ENCODE results near the gene PPME1. TPM values are rescaled to one million over a fixed set of nuclear protein-coding genes. Genes with fewer than 3 reads are reported as not detected.

PPME1 gene
- total and polyA plus RNA-seq, 2 of the 4 experiments (the other 2 are of a cell fraction): 42.3 to 89.5 TPM

GRCh38 chr11:74299015-74299414 is 127.9 kb downstream of the PPME1 start:
- Histone ChIP-seq H3K27ac (ENCODE audit: insufficient read depth, low read length) (no peak overlapping the region), H2AK5ac (ENCODE audit: low read depth, low read length) (no peak overlapping the region), H3K4me2 (ENCODE audit: low read depth, low read length) (no peak overlapping the region), H4K8ac (ENCODE audit: low read depth in 2 of 2, low read length in 2 of 2) (no peak overlapping the region), H2BK5ac (ENCODE audit: low read depth, low read length, poor library complexity, severe bottlenecking) (no peak overlapping the region), H2BK120ac (ENCODE audit: low read depth, low read length) (no peak overlapping the region), H3K56ac (ENCODE audit: extremely low read depth, insufficient read depth, low read length) (no peak overlapping the region), H2AK9ac (replicated peaks; ENCODE audit: low read depth, low read length, poor library complexity) (no peak overlapping the region), H3K18ac (ENCODE audit: low read depth, low read length) (no peak overlapping the region), H2BK20ac (ENCODE audit: low read depth, low read length) (no peak overlapping the region), H3K27me3 (ENCODE audit: control insufficient read depth, insufficient read depth, low read length) (no peaks in the 10 kb centered on the region), H2AFZ (replicated peaks; ENCODE audit: low read length, poor library complexity) (no peak overlapping the region), H4K20me1 (ENCODE audit: insufficient read depth, low read length) (no peaks in the 10 kb centered on the region), H3K9ac (ENCODE audit: low read depth, low read length) (no peak overlapping the region), H3K9me3 (ENCODE audit: control insufficient read depth, insufficient read depth, low read length) (no peaks in the 10 kb centered on the region), H4K5ac (ENCODE audit: low read depth, low read length) (no peak overlapping the region), H3K23ac (ENCODE audit: low read depth, low read length) (no peak overlapping the region), H3K9me1 (ENCODE audit: insufficient read depth, low read length) (peaks cover 2% of the 10 kb centered on the region), H3K79me1 (ENCODE audit: low read depth in 1 of 2, low read length in 2 of 2) (no peaks in the 10 kb centered on the region), H3K4me3 (ENCODE audit: insufficient read depth, low read depth, low read length) (no peak overlapping the region), H3K36me3 (ENCODE audit: control insufficient read depth, insufficient read depth, low read length) (peaks cover 12% of the 10 kb centered on the region), H3K14ac (replicated peaks; ENCODE audit: low read depth, low read length) (no peak overlapping the region), H3K4me1 (ENCODE audit: control insufficient read depth, insufficient read depth, low read length) (peaks cover 2% of the 10 kb centered on the region; the same call in 1 of the 2 replicates), H4K91ac (ENCODE audit: insufficient read depth, low read depth, low read length) (no peak overlapping the region), H3K4ac (ENCODE audit: low read depth, low read length) (no peak overlapping the region), H2BK15ac (ENCODE audit: low read depth, low read length) (no peak overlapping the region)
- ATAC-seq (ENCODE audit: low read depth): no peak
- WGBS, 2 experiments (ENCODE audit: extremely low coverage in 2 of 2, insufficient read length in 1 of 2): no CpG with 5 or more reads among the region's 3 CpGs
- dilution Hi-C loops (cut with HindIII; ENCODE audit: low sequenced_read_pairs, unreplicated experiment): no loop called here
- in situ Hi-C loops (cut with MboI; ENCODE audit: low sequenced_read_pairs): no loop called here
- intact Hi-C loops (cut with micrococcal nuclease): no loop called here
- no TSS peak for BruUV-seq (replicated peaks)
- no peak for TF ChIP-seq POLR2A (IDR thresholded peaks at IDR 0.05; ENCODE audit: low read depth, low read length)
- TF ChIP-seq RAD21 (IDR thresholded peaks at IDR 0.05; ENCODE audit: low read length): no peak
- TF ChIP-seq CEBPB (IDR thresholded peaks at IDR 0.05; ENCODE audit: low read depth, low read length): no peak
- TF ChIP-seq MAZ (IDR thresholded peaks at IDR 0.05; ENCODE audit: borderline replicate concordance, low read depth, low read length): no peak
- TF ChIP-seq, protein P1, sequence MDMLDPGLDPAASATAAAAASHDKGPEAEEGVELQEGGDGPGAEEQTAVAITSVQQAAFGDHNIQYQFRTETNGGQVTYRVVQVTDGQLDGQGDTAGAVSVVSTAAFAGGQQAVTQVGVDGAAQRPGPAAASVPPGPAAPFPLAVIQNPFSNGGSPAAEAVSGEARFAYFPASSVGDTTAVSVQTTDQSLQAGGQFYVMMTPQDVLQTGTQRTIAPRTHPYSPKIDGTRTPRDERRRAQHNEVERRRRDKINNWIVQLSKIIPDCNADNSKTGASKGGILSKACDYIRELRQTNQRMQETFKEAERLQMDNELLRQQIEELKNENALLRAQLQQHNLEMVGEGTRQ (IDR thresholded peaks at IDR 0.05; ENCODE audit: low read depth, low read length): no peak
- TF ChIP-seq SMC3 (IDR thresholded peaks at IDR 0.05; ENCODE audit: low read depth, low read length): no peak
- no peak for TF ChIP-seq CTCF (conservative IDR thresholded peaks at IDR 0.05; ENCODE audit: low read depth, low read length)
- TF ChIP-seq BHLHE40 (IDR thresholded peaks at IDR 0.05; ENCODE audit: low read depth, low read length): no peak
- no peak for TF ChIP-seq MAFK (IDR thresholded peaks at IDR 0.05; ENCODE audit: low read depth, low read length)
- ChIA-PET POLR2A (ENCODE audit: unreplicated experiment) (no interaction called here), CTCF (interaction anchor here (0.6 kb wide), 1 partner anchor 23 kb away, joined by 4 read pairs; no protein-coding TSS in a partner anchor)
- DNase-seq: no peak
